Measurements from ENCODE around the gene ZNF425. TPM values are rescaled to one million over a fixed set of nuclear protein-coding genes. Genes with fewer than 3 reads are reported as not detected.

The ZNF425 gene
- total and polyA plus RNA-seq, 9 of the 15 experiments (the other 6 are each of a cell fraction or from before 2014, with no cell fraction given): 0.03 to 0.89 (median 0.54) TPM

DNA sequence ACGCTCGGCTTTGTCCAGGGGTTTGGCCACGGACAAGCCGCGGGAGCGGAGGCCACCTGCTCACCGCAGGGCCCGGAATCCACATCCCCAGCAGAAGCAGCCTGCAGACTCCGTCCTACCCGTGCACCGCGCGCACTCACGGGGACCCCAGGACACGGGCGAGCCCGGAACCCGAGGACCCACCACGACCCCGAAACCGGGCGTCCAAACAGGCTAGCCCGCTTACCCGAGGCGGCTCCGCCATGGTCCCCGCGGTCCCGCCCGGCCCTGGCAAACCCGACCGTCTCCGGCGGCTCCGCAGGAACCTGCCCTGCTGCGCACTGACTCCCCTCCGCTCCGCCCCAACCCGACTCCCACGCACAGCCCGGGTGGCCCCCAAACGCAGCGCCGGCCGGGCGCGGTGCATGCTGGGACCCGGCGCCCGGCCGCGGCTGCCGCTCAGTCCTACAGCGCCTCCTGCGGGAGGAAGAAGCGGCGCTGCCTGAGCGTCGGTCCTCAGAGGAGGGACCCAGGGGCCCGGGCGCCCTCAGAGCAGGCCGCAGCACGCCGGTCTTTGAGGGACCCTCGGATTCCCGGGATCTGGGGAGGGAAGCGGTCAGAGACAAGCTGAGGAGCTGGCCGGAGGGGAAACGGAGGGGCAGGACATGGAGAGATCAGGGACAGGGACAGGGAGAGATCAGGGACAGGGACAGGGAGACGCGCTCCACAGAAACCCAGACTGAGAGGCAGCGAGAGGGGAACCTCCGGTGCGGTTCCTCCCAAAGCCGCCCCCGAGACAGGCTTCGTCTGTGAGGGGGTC, 35.5 kb downstream of the ZNF425 start, which contains the start of gene ZNF786 (continued):
- TF ChIP-seq, protein P1, sequence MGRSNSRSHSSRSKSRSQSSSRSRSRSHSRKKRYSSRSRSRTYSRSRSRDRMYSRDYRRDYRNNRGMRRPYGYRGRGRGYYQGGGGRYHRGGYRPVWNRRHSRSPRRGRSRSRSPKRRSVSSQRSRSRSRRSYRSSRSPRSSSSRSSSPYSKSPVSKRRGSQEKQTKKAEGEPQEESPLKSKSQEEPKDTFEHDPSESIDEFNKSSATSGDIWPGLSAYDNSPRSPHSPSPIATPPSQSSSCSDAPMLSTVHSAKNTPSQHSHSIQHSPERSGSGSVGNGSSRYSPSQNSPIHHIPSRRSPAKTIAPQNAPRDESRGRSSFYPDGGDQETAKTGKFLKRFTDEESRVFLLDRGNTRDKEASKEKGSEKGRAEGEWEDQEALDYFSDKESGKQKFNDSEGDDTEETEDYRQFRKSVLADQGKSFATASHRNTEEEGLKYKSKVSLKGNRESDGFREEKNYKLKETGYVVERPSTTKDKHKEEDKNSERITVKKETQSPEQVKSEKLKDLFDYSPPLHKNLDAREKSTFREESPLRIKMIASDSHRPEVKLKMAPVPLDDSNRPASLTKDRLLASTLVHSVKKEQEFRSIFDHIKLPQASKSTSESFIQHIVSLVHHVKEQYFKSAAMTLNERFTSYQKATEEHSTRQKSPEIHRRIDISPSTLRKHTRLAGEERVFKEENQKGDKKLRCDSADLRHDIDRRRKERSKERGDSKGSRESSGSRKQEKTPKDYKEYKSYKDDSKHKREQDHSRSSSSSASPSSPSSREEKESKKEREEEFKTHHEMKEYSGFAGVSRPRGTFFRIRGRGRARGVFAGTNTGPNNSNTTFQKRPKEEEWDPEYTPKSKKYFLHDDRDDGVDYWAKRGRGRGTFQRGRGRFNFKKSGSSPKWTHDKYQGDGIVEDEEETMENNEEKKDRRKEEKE (IDR thresholded peaks at IDR 0.05; ENCODE audit: borderline replicate concordance in 1 of 2, control insufficient read depth in 1 of 2, low read depth in 2 of 2, low read length in 1 of 2): peak in 1 of 2 experiments; percentile 56; a peak in 1 of 4 replicates
- TF ChIP-seq DPF2 (IDR thresholded peaks at IDR 0.05) (peak; percentile 65; the same call in 1 of the 2 replicates), ZNF668 (CRISPR knock-in tag; IDR thresholded peaks at IDR 0.05) (no peak), MBD2 (IDR thresholded peaks at IDR 0.05; ENCODE audit: borderline replicate concordance, low read depth) (peak; percentile 46; the same call in 1 of the 2 replicates), ZNF24 (IDR thresholded peaks at IDR 0.05) (peak; percentile 41; the same call in 1 of the 2 replicates), SLC30A9 (CRISPR knock-in tag; IDR thresholded peaks at IDR 0.05) (no peak), CC2D1A (IDR thresholded peaks at IDR 0.05) (peak; percentile 10; the same call in 1 of the 2 replicates)
- TF ChIP-seq, protein P2, sequence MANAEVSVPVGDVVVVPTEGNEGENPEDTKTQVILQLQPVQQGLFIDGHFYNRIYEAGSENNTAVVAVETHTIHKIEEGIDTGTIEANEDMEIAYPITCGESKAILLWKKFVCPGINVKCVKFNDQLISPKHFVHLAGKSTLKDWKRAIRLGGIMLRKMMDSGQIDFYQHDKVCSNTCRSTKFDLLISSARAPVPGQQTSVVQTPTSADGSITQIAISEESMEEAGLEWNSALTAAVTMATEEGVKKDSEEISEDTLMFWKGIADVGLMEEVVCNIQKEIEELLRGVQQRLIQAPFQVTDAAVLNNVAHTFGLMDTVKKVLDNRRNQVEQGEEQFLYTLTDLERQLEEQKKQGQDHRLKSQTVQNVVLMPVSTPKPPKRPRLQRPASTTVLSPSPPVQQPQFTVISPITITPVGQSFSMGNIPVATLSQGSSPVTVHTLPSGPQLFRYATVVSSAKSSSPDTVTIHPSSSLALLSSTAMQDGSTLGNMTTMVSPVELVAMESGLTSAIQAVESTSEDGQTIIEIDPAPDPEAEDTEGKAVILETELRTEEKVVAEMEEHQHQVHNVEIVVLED (CRISPR knock-in tag; IDR thresholded peaks at IDR 0.05): peak; percentile 77
- TF ChIP-seq, protein P3, sequence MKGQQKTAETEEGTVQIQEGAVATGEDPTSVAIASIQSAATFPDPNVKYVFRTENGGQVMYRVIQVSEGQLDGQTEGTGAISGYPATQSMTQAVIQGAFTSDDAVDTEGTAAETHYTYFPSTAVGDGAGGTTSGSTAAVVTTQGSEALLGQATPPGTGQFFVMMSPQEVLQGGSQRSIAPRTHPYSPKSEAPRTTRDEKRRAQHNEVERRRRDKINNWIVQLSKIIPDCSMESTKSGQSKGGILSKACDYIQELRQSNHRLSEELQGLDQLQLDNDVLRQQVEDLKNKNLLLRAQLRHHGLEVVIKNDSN (CRISPR knock-in tag; IDR thresholded peaks at IDR 0.05): peak; percentile 35; the same call in 1 of the 2 replicates
- TF ChIP-seq, protein P4, sequence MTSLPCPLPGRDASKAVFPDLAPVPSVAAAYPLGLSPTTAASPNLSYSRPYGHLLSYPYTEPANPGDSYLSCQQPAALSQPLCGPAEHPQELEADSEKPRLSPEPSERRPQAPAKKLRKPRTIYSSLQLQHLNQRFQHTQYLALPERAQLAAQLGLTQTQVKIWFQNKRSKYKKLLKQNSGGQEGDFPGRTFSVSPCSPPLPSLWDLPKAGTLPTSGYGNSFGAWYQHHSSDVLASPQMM (CRISPR knock-in tag; IDR thresholded peaks at IDR 0.05): no peak
- TF ChIP-seq, protein P5, sequence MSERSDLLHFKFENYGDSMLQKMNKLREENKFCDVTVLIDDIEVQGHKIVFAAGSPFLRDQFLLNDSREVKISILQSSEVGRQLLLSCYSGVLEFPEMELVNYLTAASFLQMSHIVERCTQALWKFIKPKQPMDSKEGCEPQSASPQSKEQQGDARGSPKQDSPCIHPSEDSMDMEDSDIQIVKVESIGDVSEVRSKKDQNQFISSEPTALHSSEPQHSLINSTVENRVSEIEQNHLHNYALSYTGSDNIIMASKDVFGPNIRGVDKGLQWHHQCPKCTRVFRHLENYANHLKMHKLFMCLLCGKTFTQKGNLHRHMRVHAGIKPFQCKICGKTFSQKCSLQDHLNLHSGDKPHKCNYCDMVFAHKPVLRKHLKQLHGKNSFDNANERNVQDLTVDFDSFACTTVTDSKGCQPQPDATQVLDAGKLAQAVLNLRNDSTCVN (CRISPR knock-in tag; IDR thresholded peaks at IDR 0.05): 0 out of 2 replicates have a peak, but pooled peaks have one; percentile 80
- TF ChIP-seq, protein P6, sequence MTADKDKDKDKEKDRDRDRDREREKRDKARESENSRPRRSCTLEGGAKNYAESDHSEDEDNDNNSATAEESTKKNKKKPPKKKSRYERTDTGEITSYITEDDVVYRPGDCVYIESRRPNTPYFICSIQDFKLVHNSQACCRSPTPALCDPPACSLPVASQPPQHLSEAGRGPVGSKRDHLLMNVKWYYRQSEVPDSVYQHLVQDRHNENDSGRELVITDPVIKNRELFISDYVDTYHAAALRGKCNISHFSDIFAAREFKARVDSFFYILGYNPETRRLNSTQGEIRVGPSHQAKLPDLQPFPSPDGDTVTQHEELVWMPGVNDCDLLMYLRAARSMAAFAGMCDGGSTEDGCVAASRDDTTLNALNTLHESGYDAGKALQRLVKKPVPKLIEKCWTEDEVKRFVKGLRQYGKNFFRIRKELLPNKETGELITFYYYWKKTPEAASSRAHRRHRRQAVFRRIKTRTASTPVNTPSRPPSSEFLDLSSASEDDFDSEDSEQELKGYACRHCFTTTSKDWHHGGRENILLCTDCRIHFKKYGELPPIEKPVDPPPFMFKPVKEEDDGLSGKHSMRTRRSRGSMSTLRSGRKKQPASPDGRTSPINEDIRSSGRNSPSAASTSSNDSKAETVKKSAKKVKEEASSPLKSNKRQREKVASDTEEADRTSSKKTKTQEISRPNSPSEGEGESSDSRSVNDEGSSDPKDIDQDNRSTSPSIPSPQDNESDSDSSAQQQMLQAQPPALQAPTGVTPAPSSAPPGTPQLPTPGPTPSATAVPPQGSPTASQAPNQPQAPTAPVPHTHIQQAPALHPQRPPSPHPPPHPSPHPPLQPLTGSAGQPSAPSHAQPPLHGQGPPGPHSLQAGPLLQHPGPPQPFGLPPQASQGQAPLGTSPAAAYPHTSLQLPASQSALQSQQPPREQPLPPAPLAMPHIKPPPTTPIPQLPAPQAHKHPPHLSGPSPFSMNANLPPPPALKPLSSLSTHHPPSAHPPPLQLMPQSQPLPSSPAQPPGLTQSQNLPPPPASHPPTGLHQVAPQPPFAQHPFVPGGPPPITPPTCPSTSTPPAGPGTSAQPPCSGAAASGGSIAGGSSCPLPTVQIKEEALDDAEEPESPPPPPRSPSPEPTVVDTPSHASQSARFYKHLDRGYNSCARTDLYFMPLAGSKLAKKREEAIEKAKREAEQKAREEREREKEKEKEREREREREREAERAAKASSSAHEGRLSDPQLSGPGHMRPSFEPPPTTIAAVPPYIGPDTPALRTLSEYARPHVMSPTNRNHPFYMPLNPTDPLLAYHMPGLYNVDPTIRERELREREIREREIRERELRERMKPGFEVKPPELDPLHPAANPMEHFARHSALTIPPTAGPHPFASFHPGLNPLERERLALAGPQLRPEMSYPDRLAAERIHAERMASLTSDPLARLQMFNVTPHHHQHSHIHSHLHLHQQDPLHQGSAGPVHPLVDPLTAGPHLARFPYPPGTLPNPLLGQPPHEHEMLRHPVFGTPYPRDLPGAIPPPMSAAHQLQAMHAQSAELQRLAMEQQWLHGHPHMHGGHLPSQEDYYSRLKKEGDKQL (CRISPR knock-in tag; IDR thresholded peaks at IDR 0.05; ENCODE audit: borderline replicate concordance): 0 out of 2 replicates have a peak, but pooled peaks have one; percentile 6

Data from K562 (cell line).